ENCODE data around the gene NME4.

- TF ChIP-seq CTCF (conservative IDR thresholded peaks at IDR 0.05 in 1 of 2, IDR thresholded peaks at IDR 0.05 in 1 of 2; ENCODE audit: low read depth in 1 of 2, low read length in 2 of 2) (no peak), EZH2 (IDR thresholded peaks at IDR 0.05; ENCODE audit: low read length, missing control alignments) (no peak)
Observed at GRCh38 chr16:392450-393030, 4.5 kb upstream of the NME4 start.
